ENCODE data around the gene ODAD2. TPM values are rescaled to one million over a fixed set of nuclear protein-coding genes. Genes with fewer than 3 reads are reported as not detected.

The ODAD2 gene
- total and polyA plus RNA-seq, 2 experiments from 2014 or later = 0.63 to 0.68 TPM

DNA sequence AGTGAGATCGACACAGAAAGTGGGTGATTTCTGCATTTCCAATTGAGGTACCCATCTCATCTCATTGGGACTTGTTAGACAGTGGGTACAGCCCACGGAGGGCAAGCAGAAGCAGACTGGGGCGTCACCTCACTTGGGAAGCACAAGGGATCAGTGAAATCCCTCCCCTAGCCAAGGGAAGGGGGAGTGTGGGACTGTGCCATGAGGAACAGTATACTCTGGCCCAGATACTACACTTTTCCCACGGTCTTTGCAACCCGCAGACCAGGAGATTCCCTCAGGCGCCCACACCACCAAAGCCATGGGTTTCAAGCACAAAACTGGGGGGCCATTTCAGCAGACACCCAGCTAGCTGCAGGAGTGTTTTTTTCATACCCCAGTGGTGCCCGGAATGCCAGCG lies 99.8 kb downstream of the ODAD2 start:
- no peak overlapping the region for H3K27ac ChIP-seq
- no peaks in the 10 kb centered on the region for H3K9me3 ChIP-seq (ENCODE audit: low read depth)
- H3K4me1 ChIP-seq (ENCODE audit: low read depth) = no peaks in the 10 kb centered on the region
- H3K36me3 ChIP-seq = no peaks in the 10 kb centered on the region
- TF ChIP-seq, protein P1, sequence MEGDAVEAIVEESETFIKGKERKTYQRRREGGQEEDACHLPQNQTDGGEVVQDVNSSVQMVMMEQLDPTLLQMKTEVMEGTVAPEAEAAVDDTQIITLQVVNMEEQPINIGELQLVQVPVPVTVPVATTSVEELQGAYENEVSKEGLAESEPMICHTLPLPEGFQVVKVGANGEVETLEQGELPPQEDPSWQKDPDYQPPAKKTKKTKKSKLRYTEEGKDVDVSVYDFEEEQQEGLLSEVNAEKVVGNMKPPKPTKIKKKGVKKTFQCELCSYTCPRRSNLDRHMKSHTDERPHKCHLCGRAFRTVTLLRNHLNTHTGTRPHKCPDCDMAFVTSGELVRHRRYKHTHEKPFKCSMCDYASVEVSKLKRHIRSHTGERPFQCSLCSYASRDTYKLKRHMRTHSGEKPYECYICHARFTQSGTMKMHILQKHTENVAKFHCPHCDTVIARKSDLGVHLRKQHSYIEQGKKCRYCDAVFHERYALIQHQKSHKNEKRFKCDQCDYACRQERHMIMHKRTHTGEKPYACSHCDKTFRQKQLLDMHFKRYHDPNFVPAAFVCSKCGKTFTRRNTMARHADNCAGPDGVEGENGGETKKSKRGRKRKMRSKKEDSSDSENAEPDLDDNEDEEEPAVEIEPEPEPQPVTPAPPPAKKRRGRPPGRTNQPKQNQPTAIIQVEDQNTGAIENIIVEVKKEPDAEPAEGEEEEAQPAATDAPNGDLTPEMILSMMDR (IDR thresholded peaks at IDR 0.05; ENCODE audit: low read depth, low read length) = no peak
- no peak for DNase-seq (ENCODE audit: low read depth in 1 of 2, low spot score in 1 of 2)
- no peak overlapping the region for H3K4me3 ChIP-seq
- no peaks in the 10 kb centered on the region for H3K27me3 ChIP-seq

DNA sequence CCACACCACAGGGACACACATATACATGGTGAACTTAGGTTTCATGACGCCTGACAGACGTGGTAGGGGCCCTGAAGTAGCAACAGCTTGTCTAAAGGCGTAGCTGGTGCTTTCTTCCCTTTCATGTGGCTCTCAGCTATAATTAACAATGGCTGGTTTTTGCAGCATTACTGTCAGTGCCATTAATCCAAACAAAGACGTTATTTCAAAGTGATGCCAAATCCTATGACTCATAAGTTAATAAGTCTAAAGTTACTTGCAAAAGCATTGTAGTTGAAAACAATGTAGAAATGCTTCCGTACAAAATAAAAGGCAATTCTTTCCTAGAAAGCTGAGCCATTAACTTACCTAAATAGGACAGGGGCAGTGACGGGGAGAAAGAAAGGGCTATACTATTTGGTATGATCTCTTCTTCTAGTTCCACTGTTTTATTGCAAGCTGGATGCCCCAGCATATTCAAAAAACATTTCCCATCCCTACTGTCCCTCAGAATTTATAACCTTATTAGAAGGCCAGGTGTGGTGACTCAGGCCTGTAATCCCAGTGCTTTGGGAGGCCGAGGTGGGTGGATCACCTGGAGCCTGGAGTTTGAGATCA lies 105.4 kb downstream of the ODAD2 start:
- Histone ChIP-seq H3K9me3 (ENCODE audit: low read depth) (no peaks in the 10 kb centered on the region), H3K27ac (no peak overlapping the region), H3K4me1 (ENCODE audit: low read depth) (no peaks in the 10 kb centered on the region), H3K27me3 (no peaks in the 10 kb centered on the region), H3K36me3 (no peaks in the 10 kb centered on the region), H3K4me3 (no peak overlapping the region)
- DNase-seq (ENCODE audit: low read depth in 1 of 2, low spot score in 1 of 2) = no peak
- TF ChIP-seq, protein P1 (IDR thresholded peaks at IDR 0.05; ENCODE audit: low read depth, low read length) = no peak

DNA sequence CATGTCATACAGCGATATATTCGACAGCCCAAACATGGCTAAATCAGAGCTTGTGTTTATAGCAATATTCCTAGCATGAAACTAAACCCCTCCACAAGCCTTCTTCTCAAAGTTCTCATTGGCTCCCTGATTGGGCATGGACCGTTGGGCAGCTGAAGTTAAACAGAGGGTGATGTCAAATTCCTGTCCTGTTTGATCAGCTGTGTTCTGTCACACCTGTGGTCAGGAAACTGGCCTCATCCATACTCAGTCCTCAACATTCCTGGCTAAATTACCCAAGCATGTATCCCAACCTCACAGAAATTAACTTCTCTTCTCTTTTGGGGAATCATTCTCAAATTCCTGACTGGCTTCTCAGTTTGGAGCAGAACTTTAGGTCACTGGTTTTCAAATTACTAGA lies 107.9 kb downstream of the ODAD2 start:
- Histone ChIP-seq H3K4me1 (ENCODE audit: low read depth) (no peaks in the 10 kb centered on the region), H3K9me3 (ENCODE audit: low read depth) (no peaks in the 10 kb centered on the region), H3K27ac (no peak overlapping the region), H3K27me3 (no peaks in the 10 kb centered on the region), H3K36me3 (no peaks in the 10 kb centered on the region), H3K4me3 (no peak overlapping the region)
- TF ChIP-seq, protein P1 (IDR thresholded peaks at IDR 0.05; ENCODE audit: low read depth, low read length) = no peak
- no peak for DNase-seq (ENCODE audit: low read depth in 1 of 2, low spot score in 1 of 2)

DNA sequence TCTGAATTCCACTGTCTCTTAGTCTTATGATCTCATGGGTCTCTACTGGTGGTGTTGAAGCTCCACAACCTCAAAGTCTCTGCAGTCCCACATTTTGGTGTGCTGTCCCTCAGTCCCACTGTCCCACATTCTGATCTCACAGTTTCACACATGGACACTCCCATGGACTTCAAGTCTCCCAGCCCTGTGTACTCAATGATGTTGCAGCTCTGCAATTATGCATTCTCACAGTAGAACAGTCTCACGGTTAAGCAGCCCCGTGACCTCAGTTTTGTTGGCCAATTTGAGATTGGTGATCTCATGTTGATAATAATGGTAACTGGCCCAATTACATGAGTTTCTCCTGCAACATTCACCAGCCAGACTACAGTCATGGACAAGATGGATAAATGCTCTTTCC lies 109.4 kb downstream of the ODAD2 start:
- DNase-seq (ENCODE audit: low read depth in 1 of 2, low spot score in 1 of 2) = no peak
- no peaks in the 10 kb centered on the region for H3K36me3 ChIP-seq
- H3K9me3 ChIP-seq (ENCODE audit: low read depth) = no peaks in the 10 kb centered on the region
- TF ChIP-seq, protein P1 (IDR thresholded peaks at IDR 0.05; ENCODE audit: low read depth, low read length) = no peak
- no peak overlapping the region for H3K4me3 ChIP-seq
- no peak overlapping the region for H3K27ac ChIP-seq
- H3K4me1 ChIP-seq (ENCODE audit: low read depth) = no peaks in the 10 kb centered on the region
- H3K27me3 ChIP-seq = no peaks in the 10 kb centered on the region

DNA sequence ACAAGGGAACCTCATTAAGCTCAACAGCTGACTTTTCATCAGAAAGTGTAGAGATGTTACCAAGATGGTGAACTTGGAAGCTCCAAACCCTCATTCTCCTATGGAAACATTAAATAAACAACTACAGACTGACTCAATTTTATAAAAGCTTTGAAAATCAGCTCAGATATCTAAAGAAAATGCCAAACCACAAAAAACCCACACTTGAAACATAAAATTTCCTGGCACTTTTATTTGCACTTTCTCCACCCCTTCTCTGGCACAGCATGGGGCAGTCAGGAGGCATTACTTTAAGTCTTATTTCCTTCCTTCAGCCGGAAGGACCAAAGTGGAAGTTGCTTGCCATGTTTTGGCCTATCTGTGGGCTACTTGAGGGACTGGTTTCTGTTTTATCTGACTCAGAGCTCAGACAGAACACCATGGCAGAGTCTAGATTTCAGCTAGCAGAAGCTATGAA lies 114.7 kb downstream of the ODAD2 start:
- Histone ChIP-seq H3K4me1 (ENCODE audit: low read depth) (no peaks in the 10 kb centered on the region), H3K4me3 (no peak overlapping the region), H3K36me3 (no peaks in the 10 kb centered on the region), H3K27me3 (no peaks in the 10 kb centered on the region), H3K9me3 (ENCODE audit: low read depth) (no peaks in the 10 kb centered on the region), H3K27ac (no peak overlapping the region)
- TF ChIP-seq, protein P1 (IDR thresholded peaks at IDR 0.05; ENCODE audit: low read depth, low read length) = no peak
- no peak for DNase-seq (ENCODE audit: low read depth in 1 of 2, low spot score in 1 of 2)

Data from cardiac muscle cell (in vitro differentiated cells and primary cell).